Measurements from ENCODE around the gene SIRPB2.

- no peak for TF ChIP-seq EZH2 (IDR thresholded peaks at IDR 0.05)
- no peak for TF ChIP-seq POLR2AphosphoS5 (IDR thresholded peaks at IDR 0.05; ENCODE audit: borderline replicate concordance, low read depth, low read length)
Observed at GRCh38 chr20:1505361-1505760, 14.1 kb upstream of the SIRPB2 start.
